GM19438 (cell line): ENCODE measurements around the gene CREB5.

ENCODE experiments used
- ATAC-seq: cut with Tn5 transposase; IDR thresholded peaks from one replicate; pipeline ENCODE4 v1.9.1; 2021; ENCODE audit warnings: low read depth; ENCODE audit not compliant: unreplicated experiment

Gene CREB5

DNA sequence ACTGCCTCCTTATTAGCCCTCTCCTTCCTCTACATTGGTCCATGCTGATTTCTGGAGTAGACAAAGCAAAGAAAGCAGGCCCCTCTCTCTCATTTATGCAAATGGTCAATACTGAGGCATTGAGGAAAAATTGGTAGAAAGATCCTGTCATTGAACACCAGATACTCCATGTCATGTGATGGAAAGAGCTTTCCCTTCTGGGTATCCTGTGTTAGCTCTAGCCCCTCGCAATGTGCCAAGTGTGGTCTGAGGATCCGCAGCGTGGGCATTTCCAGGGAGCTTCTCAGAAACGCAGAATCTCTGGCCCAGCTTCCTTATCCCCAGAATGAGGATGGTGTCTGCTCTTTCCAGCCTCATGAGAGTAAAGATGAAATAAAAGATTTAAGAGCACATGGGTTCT lies 159.1 kb downstream of the CREB5 start:
- no peak for ATAC-seq

DNA sequence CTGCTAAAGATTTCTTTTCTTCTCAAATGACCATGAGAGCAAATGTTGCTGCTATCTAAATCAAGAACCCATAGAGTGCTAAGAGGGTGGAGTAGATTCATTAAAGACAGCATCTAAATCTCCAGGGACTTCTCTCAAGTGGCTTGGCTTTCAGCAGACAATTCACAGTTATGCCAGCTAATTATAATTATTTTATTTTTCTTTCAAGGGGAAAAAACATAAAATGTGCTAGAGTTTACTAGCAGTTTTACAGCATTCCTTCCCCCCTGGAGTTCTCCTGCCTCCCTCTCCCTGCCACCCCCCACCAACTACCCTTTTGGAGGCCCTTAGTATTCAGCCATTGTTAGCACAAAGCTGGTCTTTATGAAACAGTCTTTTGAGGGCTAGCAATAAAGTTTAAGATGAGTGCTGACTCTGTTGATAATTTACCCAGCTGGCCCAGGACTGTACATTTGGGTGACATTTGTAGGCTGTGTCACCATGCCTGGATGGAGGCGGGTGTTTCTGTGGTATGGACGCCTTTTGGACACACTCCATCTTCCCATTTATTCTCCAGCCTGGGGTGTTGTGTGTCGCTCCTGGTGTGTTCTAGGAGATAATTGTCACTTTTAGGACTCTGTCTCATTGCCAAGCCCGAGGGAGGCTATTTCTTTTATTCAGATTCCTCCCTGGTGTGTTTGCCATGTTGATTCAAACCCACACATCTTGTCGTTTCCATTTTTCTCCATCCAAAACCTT lies 160.2 kb downstream of the CREB5 start:
- no peak for ATAC-seq

DNA sequence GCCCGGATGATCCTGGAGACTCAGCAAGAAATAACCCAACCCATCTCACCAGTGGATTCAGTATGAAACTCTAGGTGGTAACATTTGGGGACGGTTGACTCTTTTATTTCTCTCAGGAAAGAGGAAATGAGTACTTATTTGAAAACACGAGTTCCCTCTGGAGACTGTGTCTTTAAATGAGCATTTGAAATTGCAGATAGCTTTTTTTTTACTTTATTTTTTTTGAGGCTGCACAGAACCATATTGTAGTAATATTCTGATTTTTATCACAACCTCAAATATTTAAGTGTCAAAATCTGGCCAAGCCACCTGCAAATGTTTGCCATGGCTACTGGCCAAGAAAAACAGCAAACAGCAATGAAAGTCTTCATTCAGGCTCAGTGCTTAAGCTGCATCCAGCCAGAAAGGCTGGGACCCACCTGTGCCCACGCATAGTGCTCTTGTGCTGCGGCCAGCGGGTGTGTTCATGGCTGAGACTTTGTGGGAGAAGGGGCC lies 160.8 kb downstream of the CREB5 start:
- ATAC-seq = no peak

DNA sequence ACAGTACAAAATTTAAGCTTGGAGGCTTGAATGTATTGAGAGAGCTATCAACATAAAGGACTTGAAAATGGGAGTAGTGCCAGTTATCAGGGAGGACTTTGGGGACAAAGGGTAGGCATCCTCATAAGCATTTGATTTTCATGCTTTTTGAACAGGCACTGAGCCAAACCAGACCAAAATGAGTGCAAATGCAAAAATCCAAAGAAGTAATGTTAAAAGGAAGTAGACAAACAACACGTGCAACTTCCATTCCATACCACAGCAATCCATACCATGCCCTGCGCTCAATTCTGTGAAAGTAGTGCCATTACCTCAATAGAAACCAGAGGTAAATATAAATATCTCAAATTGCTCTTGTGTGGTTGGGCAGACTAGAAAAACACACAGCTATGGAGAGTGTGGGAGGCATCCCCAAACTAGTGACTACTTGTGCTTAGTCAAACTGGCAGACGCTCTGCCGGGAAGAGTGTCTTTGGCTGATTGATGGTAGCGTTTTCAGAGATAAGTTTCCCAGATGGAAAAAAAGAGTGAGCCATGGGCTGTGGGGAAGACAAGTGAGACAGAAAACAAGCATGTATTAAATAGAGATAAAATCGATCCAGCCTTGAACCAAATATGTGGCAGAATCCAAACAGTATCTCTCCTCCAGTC lies 161.5 kb downstream of the CREB5 start:
- no peak for ATAC-seq

DNA sequence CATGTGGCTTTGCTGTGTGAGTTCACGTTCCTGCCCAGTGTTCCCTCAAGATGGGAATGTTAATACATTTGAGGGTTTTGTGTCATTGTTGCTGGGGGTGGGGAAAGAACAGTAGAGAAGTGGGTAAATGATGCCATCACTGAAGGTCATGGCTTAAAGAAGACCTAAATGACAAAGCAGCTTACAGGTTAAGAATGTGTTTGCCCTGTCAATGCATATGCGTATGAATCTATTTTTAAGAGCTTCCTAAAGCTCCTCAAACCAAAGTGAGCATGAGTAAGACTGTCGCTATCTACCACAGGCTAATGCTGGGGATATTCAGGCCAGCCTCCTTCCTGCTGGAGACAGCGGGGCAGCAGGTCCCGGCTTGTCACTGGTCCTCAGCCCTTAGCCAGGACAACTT lies 162.9 kb downstream of the CREB5 start:
- no peak for ATAC-seq

DNA sequence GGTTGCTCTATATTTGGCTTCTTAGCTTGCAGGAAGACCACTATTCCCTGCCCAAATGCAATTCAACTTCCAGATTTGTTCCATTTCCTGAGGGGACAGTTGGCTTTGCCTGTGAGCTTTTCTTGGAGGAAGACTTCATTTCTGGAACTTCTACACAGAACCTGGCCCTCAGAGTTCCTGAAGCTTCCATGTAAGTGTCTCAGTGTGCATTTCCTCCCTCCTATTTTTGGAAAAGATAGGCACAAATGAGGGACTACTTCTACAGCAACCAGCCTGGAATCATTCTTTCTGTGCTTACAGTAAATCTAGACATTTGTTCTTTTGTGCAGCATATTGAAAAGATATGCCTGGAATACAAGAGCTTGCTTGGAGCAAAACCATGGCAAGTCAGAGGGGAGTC lies 164.3 kb downstream of the CREB5 start:
- ATAC-seq = no peak

DNA sequence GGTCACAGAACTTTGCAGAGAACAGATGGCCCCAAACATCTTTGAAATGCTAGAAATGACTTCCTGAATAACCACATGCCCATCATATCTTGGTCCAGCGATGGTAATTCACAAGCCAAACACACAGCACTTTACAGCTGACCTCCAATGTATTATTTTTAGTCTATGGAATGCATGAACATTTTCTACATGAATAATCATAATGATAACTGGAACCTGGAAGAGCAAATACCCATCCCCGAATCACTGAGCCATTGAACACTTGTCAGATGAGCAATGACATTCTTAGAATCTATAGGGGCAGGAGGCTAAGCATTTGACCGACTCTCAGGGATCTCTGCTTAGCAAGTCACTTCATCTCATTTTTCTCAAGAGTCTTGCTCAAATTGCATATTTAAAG lies 167.3 kb downstream of the CREB5 start:
- no peak for ATAC-seq

DNA sequence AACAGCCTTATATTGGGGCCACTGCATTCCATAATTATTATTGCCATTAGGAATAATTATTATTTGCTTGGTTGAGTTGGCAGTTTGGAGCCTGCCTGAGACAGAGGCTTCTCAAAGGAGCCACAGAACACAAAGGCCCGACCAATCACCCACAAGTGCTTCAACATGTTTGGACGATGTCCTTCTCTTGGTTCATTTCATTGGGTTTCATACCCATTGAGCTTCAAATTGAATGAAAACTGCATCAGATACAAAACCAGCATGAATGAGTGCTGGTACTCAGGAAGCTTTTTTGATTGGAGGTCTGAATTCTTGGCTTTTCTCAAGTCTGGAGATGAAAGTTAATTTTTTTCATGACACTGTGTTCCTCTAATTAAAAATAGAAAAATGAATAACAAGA lies 168.3 kb downstream of the CREB5 start:
- ATAC-seq = no peak

DNA sequence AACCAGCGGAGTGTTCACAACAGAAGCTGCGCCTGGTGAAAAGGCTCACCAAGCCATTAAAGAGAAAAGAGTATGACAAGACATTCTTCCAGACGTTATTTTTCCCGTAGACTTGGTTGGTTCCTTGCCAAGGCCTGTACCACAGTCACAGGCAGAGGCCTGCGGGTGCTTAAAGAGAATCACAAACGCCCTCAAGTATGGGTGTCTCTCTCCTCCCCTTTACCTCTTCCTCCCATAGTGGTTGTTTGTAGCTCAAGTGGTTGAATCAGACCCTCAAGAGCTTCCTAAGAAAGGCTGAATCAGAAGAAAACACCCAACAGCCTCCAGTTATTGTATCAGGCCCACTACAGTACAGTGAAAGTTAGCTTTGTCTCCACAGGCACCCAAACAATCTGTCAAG lies 169.0 kb downstream of the CREB5 start:
- ATAC-seq = no peak

DNA sequence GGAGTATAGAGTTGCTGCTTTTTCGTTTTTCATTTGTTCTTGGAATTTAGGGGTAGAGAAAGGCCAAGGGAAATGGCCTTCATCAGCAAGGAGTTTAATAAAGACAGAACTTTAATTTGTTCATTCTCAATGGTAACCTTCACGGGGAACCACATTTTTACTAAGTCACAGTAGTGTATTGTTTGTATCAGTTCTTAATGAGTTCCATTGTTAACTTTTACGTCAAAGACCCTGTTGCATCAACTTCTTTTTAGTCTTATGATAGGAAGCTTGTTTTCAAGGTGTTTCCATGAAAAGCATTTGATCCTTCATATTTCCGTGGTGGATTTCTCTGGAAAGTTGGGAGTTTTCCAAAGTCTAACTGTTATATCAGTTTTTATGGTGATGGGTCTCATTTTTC lies 169.9 kb downstream of the CREB5 start:
- no peak for ATAC-seq

DNA sequence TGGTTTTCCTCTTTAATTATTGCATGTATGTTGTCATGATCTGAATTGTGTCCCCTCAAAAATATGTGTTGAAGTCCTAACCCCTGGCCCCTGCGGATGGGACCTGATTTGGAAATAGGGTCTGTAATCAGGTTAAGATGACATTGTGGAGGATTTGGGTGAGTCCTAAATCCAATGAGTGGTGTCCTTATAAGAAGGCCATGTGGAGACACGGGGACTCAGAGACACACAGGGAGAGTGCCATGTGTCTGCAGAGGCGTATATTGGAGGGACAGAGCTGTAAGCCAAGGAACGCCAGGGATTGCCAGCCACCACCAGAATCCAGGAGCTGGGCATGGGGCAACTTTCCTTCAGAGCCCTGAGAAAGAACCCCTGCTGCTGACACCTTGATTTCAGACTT lies 171.9 kb downstream of the CREB5 start:
- no peak for ATAC-seq

DNA sequence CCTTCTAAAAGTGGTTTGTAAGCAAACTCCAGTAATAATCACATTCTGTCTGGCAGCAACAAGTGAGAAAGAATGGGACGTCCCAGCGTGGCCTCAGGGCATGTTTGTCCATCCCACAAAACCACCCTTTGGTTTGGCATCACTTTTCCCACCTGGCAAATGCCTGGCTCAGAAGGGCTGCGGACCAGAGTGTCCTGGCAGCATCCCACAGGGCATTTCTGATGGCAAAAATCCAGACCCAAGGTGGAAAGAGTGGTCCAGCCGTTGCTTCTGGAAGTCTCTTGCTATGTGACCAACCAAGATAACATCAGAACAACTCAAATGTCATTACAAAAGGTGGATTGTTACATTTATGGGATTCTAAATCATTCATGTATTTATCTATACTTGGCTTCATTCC lies 174.4 kb downstream of the CREB5 start:
- ATAC-seq = no peak

DNA sequence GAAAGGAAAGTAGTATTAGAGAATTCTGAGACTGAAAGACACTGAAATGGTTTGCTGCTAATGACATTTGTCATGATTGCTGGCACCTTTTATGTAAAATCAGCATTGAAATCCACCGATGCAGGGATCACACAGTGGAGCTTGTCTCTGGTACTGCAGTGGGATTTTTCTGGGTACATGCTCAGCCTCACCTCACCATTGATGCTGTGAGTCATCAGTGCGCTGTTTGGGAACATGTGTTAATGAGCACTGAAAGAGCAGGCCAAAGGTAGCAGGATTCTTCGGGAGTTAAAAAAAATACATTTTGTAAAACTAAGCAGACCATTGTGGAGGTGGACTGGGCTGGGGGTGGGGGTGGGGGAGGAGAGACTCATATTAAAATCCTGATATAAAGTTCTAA lies 174.9 kb downstream of the CREB5 start:
- no peak for ATAC-seq

DNA sequence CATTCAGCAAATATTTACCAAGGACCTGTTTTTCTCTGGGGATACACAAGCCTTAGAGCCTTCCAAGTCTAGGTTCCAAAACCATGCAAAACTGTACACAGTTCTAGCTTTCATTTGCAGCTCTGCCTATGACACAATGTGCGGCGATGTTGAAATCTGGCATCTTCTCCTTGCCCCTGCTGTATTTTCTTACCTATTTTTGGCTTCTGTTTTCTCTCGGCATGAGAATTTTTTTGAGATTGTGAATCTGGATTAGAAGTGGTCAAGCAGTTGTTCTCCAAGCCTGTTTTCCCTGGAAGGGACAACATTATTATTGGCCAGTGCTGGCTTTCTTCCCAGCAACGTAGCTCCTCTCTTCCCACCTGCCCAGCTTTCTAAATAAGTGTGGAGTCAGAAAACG lies 176.3 kb downstream of the CREB5 start:
- no peak for ATAC-seq

DNA sequence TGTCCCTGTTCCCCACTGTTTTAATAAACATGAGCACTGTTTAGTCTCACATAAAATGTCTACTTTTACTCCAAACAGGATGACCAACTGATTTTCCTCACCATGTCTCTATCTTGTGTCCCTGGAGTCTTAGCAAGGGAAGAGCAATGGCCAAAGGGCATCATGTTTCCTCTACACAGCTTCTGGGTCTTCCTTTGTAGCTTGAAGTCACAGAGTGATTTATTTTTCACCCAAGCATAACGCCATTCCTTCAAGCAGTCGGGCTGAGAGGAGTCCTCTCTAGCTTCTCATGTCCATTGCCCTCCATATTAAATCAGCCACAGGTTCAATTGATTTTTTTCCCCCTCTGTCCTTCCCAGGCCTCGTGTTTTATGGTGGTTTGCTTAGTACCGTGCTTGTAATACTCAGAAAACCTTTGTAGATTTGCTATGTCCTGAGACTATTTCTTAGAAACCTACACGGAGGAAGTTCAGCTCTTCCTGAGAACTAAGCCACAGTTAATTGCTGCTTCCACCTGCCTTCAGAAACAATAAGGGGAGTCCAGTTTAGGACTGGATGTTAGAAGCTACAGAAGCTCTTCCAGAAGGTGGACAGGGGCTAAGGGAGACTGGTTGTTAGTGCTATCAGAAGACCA lies 178.8 kb downstream of the CREB5 start:
- no peak for ATAC-seq

DNA sequence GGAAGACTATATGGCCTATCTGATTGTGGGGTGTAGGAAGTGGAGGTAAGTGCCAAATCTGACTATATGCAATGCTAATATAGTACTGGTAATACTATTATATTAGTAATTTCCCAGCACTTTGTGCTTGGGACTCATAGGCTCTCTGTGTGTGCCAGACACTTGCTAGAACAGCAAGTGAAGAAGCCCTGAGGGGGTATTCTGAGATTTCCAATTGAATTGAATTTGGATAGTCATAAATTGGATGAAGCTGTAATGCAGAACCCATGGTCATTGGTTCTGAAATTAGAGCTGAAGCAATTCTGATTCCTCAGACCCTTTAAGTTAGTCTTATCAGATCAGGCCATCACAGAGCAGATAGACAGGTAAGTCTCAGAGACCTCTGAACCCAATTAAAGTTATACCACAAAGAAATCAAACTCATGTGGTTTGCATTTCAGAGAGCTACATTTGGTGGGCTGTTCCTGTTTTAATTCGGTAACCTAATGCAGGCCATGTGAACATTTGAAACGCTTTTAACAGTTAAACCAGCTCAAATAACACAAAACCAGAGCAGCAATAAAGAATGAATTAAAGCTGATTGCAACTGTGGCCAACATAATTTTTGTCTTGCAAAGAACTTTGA lies 179.5 kb downstream of the CREB5 start:
- ATAC-seq = no peak

DNA sequence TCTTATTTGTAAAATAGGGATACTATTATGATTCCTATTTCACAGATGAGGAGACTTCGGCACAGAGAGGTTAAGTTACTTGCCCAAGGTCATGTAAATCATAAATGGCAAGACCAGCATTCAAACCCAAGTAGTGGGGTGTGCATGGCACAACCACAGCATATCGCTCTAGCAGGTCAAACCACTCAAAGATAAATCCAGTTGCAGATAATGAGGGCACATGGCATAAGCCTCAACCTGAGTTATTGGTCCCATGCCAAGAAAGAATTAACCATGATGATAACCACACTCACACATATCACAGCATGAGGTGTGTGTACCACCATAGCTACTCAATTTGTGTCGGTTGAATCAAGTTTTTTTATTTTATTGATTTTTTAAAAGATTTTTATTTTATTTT lies 180.5 kb downstream of the CREB5 start:
- no peak for ATAC-seq

DNA sequence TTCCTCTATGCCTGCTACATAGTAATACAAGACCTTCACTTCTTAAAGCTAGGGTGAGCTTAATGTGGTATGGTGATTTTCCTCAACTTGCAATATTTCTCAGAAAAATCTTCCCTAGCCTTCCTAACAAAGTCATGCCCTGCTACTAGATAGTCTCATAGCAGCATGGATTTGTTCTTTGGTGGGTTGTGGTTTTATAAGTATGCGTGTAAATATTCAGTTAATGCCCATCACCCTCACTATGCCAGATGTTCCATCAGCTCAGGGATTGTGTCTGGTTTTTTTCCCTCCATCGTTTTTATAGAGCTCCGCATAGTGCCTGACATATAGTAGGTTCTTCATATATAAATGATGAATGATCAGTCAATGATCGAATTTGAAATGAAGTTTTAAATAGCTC lies 182.8 kb downstream of the CREB5 start:
- no peak for ATAC-seq

DNA sequence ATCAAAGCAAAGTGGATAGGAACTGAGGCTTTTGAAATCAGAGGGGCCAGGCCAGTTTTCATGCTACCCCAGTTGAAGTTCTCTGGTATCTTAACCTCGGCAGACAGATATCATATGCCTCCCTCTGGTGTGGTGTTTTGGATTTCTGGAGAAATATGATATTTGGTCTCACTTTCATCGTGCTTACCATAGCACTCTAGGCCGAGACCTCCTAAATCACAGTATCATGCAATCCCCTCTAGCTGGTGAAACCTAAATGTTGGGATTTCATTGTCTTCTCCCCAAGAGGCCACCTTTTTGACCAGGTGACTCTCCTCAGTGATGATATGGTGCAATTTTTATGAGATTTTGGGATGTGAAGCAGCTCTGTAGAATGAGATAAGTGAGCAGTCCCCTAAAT lies 183.5 kb downstream of the CREB5 start:
- no peak for ATAC-seq

DNA sequence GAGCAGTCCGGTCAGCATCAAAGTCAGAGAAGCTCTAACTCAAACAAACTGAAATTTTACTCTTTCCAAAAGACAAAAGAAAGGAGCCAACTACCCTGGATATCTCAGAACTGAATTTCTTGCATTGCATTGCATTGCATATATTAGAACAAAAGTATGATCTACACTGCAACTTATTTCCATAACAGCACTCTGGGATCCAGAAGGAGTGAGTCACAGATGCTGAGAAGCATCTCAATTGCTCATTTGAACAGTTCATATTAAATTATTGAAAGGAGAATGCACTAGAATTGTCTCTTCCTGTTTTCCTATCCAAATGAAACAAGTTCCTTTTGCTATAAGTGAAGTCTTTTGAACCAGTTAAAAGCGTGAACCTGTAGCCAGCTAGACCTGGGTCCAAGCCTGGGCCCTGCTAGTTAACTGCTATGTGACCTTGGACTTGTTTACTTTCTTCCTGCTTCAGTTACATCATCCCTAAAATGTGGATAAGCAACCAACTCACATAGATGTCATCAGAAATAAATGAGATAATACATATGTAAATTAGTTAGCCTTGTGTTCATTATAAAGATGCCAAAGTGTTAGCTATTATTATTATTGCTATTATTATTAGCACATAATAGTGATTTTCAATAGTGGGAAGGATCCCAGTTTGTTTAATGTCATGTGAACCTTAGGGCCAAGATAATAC lies 184.1 kb downstream of the CREB5 start:
- no peak for ATAC-seq

DNA sequence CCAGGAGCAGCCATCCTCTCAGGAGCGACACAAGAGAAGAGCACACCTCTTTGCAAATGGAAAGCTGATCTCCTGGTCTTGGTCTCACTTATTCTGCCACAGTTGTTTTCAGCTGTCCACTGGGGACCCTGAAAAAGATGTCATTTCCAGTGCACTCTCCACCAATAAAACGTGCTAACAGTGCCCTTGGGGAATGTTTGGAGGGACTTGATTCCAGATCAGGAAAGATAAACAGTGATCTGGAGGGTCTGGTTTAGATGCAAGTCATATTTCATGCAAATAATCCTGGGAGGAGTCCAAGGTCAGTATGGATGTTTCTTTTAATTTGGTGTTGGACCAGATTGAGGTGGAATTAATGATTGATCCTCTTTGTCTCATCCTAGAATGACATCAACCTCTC lies 185.0 kb downstream of the CREB5 start:
- no peak for ATAC-seq
